ENCODE data around the gene CSRNP3.

GRCh38 chr2:165423081-165423480, 46.4 kb upstream of the CSRNP3 start:
- TF ChIP-seq, protein P1, sequence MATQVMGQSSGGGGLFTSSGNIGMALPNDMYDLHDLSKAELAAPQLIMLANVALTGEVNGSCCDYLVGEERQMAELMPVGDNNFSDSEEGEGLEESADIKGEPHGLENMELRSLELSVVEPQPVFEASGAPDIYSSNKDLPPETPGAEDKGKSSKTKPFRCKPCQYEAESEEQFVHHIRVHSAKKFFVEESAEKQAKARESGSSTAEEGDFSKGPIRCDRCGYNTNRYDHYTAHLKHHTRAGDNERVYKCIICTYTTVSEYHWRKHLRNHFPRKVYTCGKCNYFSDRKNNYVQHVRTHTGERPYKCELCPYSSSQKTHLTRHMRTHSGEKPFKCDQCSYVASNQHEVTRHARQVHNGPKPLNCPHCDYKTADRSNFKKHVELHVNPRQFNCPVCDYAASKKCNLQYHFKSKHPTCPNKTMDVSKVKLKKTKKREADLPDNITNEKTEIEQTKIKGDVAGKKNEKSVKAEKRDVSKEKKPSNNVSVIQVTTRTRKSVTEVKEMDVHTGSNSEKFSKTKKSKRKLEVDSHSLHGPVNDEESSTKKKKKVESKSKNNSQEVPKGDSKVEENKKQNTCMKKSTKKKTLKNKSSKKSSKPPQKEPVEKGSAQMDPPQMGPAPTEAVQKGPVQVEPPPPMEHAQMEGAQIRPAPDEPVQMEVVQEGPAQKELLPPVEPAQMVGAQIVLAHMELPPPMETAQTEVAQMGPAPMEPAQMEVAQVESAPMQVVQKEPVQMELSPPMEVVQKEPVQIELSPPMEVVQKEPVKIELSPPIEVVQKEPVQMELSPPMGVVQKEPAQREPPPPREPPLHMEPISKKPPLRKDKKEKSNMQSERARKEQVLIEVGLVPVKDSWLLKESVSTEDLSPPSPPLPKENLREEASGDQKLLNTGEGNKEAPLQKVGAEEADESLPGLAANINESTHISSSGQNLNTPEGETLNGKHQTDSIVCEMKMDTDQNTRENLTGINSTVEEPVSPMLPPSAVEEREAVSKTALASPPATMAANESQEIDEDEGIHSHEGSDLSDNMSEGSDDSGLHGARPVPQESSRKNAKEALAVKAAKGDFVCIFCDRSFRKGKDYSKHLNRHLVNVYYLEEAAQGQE (IDR thresholded peaks at IDR 0.05; ENCODE audit: insufficient read depth in 1 of 2, low read depth in 2 of 2, low read length in 2 of 2): no peak
- TF ChIP-seq TAF1 (IDR thresholded peaks at IDR 0.05; ENCODE audit: borderline replicate concordance, insufficient read depth, low read length) (no peak), SIN3A (IDR thresholded peaks at IDR 0.05; ENCODE audit: borderline replicate concordance, insufficient read depth, low read length) (no peak), POLR2AphosphoS5 (IDR thresholded peaks at IDR 0.05; ENCODE audit: low read depth, low read length) (no peak)
